Dermis blood vessel endothelial cell (primary cell): ENCODE data around the gene R3HDM4. TPM values are rescaled to one million over a fixed set of nuclear protein-coding genes. Genes with fewer than 3 reads are reported as not detected.
A peak's percentile ranks its signal among the peaks of the same experiment; 100 is the strongest.

Experiments
- DNase-seq: peaks from one replicate; pipeline ENCODE4 v3.0.0; 2010
- total RNA-seq: library from RNA; depleted of rRNA; stranded (reverse); fragments of >200 nt; gene quantifications from 2 replicates; pipeline ENCODE4 v1.2.3, GENCODE V29; 2014

The R3HDM4 gene
- total RNA-seq, 1 donor from 2014 or later: 36.9 TPM

- DNase-seq: no peak
Observed at GRCh38 chr19:929891-930258, 16.9 kb upstream of the R3HDM4 start.

GRCh38 chr19:929203-929890 is 16.3 kb upstream of the R3HDM4 start:
- no peak for DNase-seq

GRCh38 chr19:928471-929202 is 15.6 kb upstream of the R3HDM4 start:
- DNase-seq: no peak

- no peak for DNase-seq
Observed at GRCh38 chr19:927780-928401, 14.9 kb upstream of the R3HDM4 start.

GRCh38 chr19:927351-927779 is 14.3 kb upstream of the R3HDM4 start:
- DNase-seq: no peak

GRCh38 chr19:926589-927350 is 13.8 kb upstream of the R3HDM4 start:
- DNase-seq: no peak

GRCh38 chr19:926323-926588 is 13.2 kb upstream of the R3HDM4 start:
- DNase-seq: no peak

- DNase-seq: peak; percentile 81
Observed at GRCh38 chr19:925526-926322, 12.7 kb upstream of the R3HDM4 start, which contains the start of gene ARID3A. Gene ARID3A, plus strand, starts transcription at chr19:926035. Its CDS starts 3,494 bp downstream, at chr19:929529.

GRCh38 chr19:925087-925525 is 12.1 kb upstream of the R3HDM4 start:
- no peak for DNase-seq

GRCh38 chr19:924553-925086 is 11.6 kb upstream of the R3HDM4 start:
- no peak for DNase-seq

GRCh38 chr19:920051-920864 is 7.2 kb upstream of the R3HDM4 start:
- no peak for DNase-seq

GRCh38 chr19:919199-920050 is 6.4 kb upstream of the R3HDM4 start:
- no peak for DNase-seq

GRCh38 chr19:918481-919198 is 5.6 kb upstream of the R3HDM4 start:
- no peak for DNase-seq

- DNase-seq: no peak
Observed at GRCh38 chr19:918152-918437, 5.1 kb upstream of the R3HDM4 start.

- DNase-seq: peak; percentile 43
Observed at GRCh38 chr19:917323-918151, 4.5 kb upstream of the R3HDM4 start, which contains the start of gene KISS1R. Gene KISS1R, plus strand, starts transcription at chr19:917333. Its CDS starts 170 bp downstream, at chr19:917503.

- no peak for DNase-seq
Observed at GRCh38 chr19:916645-917322, 3.8 kb upstream of the R3HDM4 start.

GRCh38 chr19:912181-913079 is 589 bp downstream of the R3HDM4 start:
- DNase-seq: no peak
